Activated CD8-positive, alpha-beta memory T cell treated with anti-CD3 and anti-CD28 coated beads for 48 hours (primary cell): ENCODE measurements around the gene RNF207.
"Not testable (repeated sequence)": the region's sequence is repeated elsewhere in the genome, so short reads cannot be mapped to it uniquely, and the experiment has no call there.

Experiments used
- DNase-seq, 3 experiments: peaks; one replicate each; pipeline ENCODE4 v3.0.0-alpha.2; 2020; ENCODE audit warnings: low read depth in 2 of 3, low spot score in 2 of 3

RNF207 gene

GRCh38 chr1:6199298-6200187 is 6.4 kb upstream of the RNF207 start, which contains the start of gene RPL22:
RPL22 (minus strand) TSS chr1:6199595; CDS start chr1:6199573, 22 bp downstream.
- DNase-seq, result peak; percentile 71 to 91 (median 84)

- DNase-seq, result no peak
Observed at GRCh38 chr1:6200188-6200809, 5.6 kb upstream of the RNF207 start.

GRCh38 chr1:6202256-6202655 is 3.7 kb upstream of the RNF207 start:
- DNase-seq, result no peak

- no peak for DNase-seq
Observed at GRCh38 chr1:6206520-6206855, 569 bp downstream of the RNF207 start.

DNA sequence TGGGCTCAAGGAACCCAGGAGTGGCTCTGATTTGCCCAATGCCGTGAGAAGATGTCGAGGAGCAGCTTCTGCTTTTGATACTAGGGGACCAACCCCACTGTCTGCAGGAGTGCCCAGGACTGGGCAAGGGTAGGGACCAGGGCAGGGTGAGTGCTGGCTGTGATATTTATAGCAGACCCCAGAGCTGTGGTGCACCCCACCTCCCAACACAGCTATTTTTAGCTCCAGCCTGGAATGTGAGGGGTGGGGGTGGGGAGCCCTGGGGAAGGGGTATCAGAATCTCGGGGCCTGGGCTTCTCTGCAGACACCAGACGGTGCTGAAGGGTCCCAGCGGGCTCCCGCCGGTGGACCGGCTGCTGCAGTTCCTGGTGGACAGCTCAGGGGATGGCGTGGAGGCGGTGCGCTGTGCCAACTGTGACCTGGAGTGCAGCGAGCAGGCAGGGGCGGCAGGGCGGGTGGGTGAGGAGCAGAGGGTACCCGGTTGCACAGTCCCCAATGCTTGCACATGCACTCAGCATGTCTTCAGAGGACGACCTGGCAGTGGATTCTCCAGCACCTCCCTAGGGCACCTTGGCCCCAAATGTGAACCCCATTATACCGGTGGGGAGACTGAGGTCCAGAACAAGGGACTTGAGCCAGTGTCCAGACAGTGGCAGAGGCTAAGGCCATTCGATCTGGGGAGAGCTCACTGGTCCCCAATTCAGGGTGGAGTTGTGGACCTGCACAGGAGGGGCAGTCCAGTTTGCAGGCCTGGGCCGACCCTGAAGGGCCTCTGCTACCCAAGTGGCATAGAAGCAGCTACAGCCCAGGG is 1.4 kb downstream of the RNF207 start:
- DNase-seq, result no peak

- no peak for DNase-seq
Observed at GRCh38 chr1:6207921-6208320, 2.0 kb downstream of the RNF207 start.

DNA sequence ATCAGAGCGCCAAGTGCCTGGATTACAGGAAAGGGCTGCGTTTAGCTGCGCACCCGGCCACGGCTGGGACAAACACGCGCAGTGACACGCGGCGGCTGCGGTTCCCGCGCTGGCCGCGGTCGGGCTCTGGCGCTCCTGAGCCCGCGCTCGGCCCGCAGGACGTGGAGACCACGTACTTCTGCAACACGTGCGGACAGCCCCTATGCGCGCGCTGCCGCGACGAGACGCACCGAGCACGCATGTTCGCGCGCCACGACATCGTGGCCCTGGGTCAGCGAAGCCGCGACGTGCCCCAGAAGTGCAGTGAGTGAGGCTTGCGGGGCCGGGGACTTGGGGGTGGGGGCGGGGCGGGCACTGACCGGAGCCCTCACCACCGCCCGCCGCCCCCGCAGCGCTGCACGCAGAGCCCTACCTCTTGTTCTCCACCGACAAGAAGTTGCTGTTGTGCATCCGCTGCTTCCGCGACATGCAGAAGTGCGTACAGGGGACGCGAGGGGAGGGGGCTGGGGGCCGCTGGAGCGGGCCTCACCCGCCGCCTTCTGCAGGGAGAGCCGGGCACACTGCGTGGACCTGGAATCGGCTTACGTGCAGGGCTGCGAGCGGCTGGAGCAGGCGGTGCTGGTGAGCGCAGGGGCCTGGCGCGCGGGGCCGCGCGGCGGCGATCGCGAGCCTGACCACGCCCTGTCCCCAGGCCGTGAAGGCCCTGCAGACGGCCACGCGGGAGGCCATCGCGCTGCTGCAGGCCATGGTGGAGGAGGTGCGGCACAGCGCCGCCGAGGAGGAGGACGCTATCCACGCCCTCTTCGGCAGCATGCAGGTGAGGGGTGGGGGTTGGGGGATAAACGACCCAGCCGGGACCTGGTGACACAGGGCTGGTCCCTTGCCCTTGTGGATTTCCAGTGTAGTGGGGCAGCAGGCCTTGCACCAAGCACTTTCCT is 3.1 kb downstream of the RNF207 start:
- DNase-seq, result no peak

DNA sequence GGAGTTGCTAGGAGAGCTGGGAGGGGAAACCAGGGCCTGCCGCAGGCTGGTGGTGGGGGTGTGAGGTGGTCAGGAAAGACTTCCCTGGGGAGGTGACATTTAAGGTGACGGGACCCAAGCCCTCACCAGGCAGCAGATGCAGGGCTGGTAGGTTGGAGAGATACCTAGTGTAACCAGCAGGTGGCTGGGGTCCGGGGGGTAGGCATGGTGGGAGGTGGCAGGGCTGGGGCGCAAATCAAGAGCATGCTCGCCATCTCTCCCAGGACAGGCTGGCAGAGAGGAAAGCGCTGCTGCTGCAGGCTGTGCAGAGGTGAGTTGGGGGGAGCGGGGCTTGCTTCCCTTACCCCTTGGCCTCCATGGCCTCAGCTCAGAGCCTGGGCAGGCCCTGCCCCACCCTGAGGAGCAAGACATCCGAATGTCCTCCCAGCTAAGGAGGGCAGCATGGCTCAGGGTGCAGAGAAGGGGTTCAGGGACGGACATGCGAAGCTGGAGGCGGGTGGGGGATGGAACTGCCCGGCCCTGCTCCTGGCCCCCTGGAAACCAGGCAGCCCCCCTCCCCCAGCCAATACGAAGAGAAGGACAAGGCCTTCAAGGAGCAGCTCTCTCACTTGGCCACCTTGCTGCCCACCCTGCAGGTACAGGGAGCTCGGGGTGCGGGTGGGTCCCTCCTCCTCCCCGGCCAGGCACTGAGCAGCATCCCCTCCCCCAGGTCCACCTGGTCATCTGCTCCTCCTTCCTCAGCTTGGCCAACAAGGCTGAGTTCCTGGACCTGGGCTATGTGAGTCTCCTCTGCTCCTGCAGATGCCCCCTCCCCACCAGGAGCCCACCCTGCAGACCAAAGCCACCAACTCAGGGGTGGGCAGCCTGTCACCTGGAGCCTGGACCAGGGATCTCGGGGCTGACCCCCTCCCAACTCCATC is 4.0 kb downstream of the RNF207 start:
- no peak for DNase-seq

DNA sequence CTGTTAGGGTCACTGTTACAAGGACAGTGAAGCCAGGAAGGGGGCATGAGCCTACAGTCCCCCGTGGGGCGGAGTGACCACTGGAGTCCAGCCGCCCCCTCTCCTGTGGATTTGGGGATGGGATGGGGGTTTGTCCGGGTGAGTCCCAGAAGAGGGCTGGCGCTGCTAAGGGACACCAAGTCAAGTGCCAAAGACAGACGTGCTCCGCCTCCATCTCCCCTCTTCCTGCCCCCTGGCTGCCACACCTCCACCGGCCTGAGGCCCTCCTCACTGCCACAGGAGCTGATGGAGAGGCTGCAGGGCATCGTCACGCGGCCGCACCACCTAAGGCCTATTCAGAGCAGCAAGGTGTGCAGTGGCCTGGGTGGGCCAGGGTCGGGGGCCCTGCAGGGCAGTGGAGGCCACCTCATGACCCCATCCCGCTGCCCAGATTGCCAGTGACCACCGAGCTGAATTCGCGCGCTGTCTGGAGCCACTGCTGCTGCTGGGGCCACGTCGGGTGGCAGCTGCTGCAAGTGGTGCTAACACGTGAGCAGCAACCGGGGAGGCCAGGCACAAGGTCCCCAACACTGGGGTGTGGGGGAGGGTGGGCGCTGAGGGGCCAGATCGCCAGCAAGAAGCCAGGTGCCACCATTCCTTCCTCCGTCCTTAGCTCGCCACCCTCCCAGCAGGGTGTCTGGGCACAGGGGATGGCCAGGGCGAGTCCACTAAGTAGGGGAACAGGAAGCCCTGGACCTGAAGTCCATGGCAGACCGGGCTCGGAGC is 4.9 kb downstream of the RNF207 start:
- no peak for DNase-seq

DNA sequence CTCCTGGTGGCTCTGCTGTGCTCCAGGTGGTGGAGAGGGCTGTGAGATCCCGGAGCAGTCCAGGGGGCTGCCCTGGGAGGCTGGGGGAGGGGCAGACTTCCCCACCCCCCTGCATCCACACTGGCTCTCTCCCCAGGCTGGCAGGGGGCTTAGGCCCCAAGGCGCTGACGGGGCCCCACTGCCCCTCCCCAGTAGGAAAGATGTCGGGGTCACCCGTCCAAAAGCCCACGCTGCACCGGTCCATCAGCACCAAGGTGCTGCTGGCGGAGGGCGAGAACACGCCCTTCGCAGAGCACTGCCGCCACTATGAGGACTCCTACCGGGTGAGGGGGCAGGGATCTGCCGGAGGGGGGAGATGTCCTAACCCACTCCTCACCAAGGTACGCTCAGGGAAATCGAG is 5.8 kb downstream of the RNF207 start:
- no peak for DNase-seq

GRCh38 chr1:6212193-6212959 is 6.5 kb downstream of the RNF207 start:
- no peak for DNase-seq

DNA sequence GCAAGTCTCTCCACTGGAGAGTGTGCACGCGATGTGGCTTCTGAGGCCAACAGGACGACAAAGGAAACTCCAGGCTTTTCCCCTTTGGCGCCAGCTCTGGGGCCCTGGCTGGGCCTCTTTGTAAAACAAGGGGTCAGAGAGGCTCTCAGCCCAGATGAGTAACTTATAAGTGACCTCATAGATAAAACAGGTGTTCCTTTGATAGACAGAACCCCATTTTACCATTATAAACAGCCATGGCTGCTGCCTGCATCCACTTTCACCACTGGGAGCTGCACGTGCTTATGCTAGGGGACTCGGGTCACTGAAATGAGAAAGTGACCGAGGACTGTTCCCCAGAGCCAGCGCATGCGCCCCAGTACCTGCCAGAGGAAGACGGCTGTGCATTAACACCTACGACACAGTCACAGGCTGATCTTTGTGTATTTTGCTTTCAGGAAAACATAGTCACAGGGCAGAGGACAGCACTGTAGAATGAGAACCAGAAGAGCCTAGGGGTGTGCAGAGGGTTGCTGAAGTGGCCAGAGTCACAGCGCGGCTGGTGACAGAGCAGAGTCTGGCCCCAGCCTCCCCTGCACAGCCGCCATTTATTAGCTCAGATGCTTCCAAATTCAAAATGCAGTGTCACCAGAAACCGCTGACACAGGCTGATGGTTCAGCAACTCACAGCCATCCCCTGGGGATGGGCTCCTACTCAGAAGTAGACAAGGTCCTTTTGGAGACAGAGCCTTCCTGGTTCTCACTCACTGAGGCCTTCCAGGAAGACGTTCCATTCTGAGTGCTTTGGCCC is 12.7 kb downstream of the RNF207 start:
- DNase-seq, result no peak

DNA sequence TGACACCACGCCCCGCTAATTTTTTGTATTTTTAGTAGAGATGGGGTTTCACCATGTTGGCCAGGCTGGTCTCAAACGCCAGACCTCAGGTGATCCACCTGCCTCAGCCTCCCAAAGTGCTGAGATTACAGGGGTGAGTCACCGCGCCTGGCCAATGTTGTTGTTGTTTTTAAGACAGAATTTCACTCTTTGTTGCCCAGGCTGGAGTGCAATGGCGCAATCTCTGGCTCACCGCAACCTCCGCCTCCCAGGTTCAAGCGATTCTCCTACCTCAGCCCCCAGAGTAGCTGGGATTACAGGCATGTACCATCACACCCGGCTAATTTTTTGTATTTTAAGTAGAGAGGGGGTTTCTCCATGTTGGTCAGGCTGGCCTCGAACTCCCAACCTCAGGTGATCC is 13.7 kb downstream of the RNF207 start:
- not testable (repeated sequence) for DNase-seq

- DNase-seq, result no peak
Observed at GRCh38 chr1:6220236-6220635, 14.3 kb downstream of the RNF207 start.

GRCh38 chr1:6221210-6221784 is 15.4 kb downstream of the RNF207 start:
- no peak for DNase-seq

DNA sequence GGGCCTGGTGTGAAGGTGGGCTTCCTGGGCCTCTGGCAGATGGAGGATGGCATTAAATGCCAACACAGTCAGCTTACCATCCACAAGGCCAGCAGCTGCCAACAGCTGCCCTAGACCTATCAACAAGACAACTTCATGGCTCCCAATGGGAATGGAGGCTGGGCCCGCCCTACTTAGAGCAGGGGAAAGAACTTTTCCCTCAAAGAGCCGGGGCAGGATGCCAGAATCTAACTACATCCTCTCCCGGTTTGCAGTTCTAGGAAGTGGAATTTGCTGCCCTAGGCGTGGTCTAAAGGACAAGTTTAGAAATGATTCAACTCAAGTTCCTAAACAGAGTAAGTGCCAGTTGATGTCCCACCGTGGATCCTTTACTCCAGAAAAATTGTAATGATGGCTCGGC is 16.7 kb downstream of the RNF207 start:
- DNase-seq, result no peak

DNA sequence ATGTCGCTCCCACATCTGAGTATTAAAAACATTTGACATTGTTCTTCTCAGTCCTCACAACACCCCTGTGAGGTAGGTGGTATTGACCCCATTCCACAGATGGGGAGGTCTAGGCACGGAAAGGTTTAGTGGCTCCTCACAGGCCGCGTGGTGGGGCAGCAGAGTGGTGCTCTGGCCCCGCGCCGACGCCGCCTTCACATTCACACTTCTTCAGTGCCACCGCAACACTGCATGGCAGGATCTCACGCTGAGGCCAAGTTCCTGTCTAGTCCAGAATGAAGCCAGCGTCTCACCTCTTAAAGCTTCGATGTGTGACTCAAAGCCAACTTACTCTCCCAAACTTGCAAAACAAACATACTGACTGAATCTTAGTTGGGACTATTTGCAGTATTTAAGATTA is 17.7 kb downstream of the RNF207 start:
- DNase-seq, result no peak
